Ishikawa (cell line): Measurements from ENCODE around the gene ASB13.

Source experiments
- CEBPB ChIP-seq: IDR thresholded peaks from 2 replicates; pipeline ENCODE4 v1.6.1; 2012
- CREB1 ChIP-seq: IDR thresholded peaks from 2 replicates; pipeline ENCODE4 v1.6.1; 2012; ENCODE audit warnings: low read depth
- EGR1 ChIP-seq: IDR thresholded peaks from 2 replicates; pipeline ENCODE4 v1.6.1; 2012
- EP300 ChIP-seq: IDR thresholded peaks from 2 replicates; pipeline ENCODE4 v1.6.1; 2012; ENCODE audit warnings: borderline replicate concordance
- FOXM1 ChIP-seq: IDR thresholded peaks from 2 replicates; pipeline ENCODE4 v1.6.1; 2012; ENCODE audit warnings: low read depth, borderline replicate concordance
- MAX ChIP-seq: IDR thresholded peaks from 2 replicates; pipeline ENCODE4 v1.6.1; 2012
- NFIC ChIP-seq: IDR thresholded peaks from 2 replicates; pipeline ENCODE4 v1.6.1; 2012
- RAD21 ChIP-seq: IDR thresholded peaks from 2 replicates; pipeline ENCODE4 v1.6.1; 2012; ENCODE audit warnings: low read depth
- REST ChIP-seq: IDR thresholded peaks from 2 replicates; pipeline ENCODE4 v1.6.1; 2012; ENCODE audit warnings: low read depth, mild to moderate bottlenecking
- TAF1 ChIP-seq: IDR thresholded peaks from 2 replicates; pipeline ENCODE4 v1.6.1; 2012; ENCODE audit warnings: low read depth, mild to moderate bottlenecking
- TCF12 ChIP-seq: IDR thresholded peaks from 2 replicates; pipeline ENCODE4 v1.6.1; 2012; ENCODE audit warnings: low read depth
- TEAD4 ChIP-seq: IDR thresholded peaks from 2 replicates; pipeline ENCODE4 v1.6.1; 2012
- USF1 ChIP-seq: IDR thresholded peaks from 2 replicates; pipeline ENCODE4 v1.6.1; 2012
- YY1 ChIP-seq: IDR thresholded peaks from 2 replicates; pipeline ENCODE4 v1.6.1; 2012; ENCODE audit warnings: low read depth
- ZBTB7A ChIP-seq: IDR thresholded peaks from 2 replicates; pipeline ENCODE4 v1.6.1; 2012; ENCODE audit warnings: low read depth

Gene ASB13

GRCh38 chr10:5606864-5607263, 59.5 kb downstream of the ASB13 start:
- TF ChIP-seq RAD21 (no peak), NFIC (no peak), USF1 (no peak), EGR1 (no peak), YY1 (no peak), CEBPB (no peak), TEAD4 (no peak), FOXM1 (no peak), MAX (no peak), CREB1 (no peak), REST (no peak), TAF1 (no peak), ZBTB7A (no peak), EP300 (no peak), TCF12 (no peak)

GRCh38 chr10:5606321-5606720, 60.1 kb downstream of the ASB13 start:
- no peak for TF ChIP-seq RAD21
- no peak for TF ChIP-seq EP300
- TF ChIP-seq CEBPB: no peak
- TF ChIP-seq FOXM1: no peak
- no peak for TF ChIP-seq MAX
- TF ChIP-seq ZBTB7A: no peak
- TF ChIP-seq EGR1: no peak
- no peak for TF ChIP-seq TCF12
- no peak for TF ChIP-seq TAF1
- TF ChIP-seq USF1: no peak
- TF ChIP-seq REST: no peak
- TF ChIP-seq YY1: no peak
- TF ChIP-seq CREB1: no peak
- TF ChIP-seq TEAD4: no peak

GRCh38 chr10:5604961-5605360, 61.4 kb downstream of the ASB13 start:
- TF ChIP-seq ZBTB7A (no peak), USF1 (no peak), RAD21 (no peak), TEAD4 (no peak), FOXM1 (no peak)

- TF ChIP-seq CEBPB: no peak
- no peak for TF ChIP-seq YY1
- no peak for TF ChIP-seq TCF12
- no peak for TF ChIP-seq NFIC
- TF ChIP-seq TAF1: no peak
- TF ChIP-seq EGR1: no peak
- no peak for TF ChIP-seq EP300
- TF ChIP-seq USF1: no peak
- TF ChIP-seq RAD21: no peak
Observed at GRCh38 chr10:5604236-5604925, 62.0 kb downstream of the ASB13 start.

GRCh38 chr10:5603848-5604170, 62.6 kb downstream of the ASB13 start:
- no peak for TF ChIP-seq USF1
- TF ChIP-seq CEBPB: no peak
- no peak for TF ChIP-seq TCF12
- TF ChIP-seq EGR1: no peak
- TF ChIP-seq REST: no peak
- TF ChIP-seq CREB1: no peak
- no peak for TF ChIP-seq MAX
- no peak for TF ChIP-seq FOXM1
- no peak for TF ChIP-seq RAD21
- TF ChIP-seq ZBTB7A: no peak
- TF ChIP-seq TEAD4: no peak
- no peak for TF ChIP-seq TAF1
